ENCODE results near the gene URI1. TPM values are rescaled to one million over a fixed set of nuclear protein-coding genes. Genes with fewer than 3 reads are reported as not detected.
"Not testable (repeated sequence)": the region's sequence is repeated elsewhere in the genome, so short reads cannot be mapped to it uniquely, and the experiment has no call there.

The URI1 gene
- polyA plus RNA-seq, 2 donors, result 12.7 to 25.8 TPM

GRCh38 chr19:29965492-29965891 is 23.5 kb downstream of the URI1 start:
- no peak overlapping the region for H3K27ac ChIP-seq (ENCODE audit: low read depth in 2 of 2, low read length in 1 of 2)
- H3K36me3 ChIP-seq (ENCODE audit: control insufficient read depth in 2 of 2, insufficient read depth in 2 of 2, low read length in 1 of 2), result no peaks in the 10 kb centered on the region
- no peaks in the 10 kb centered on the region for H3K27me3 ChIP-seq (ENCODE audit: control insufficient read depth in 1 of 2, insufficient read depth in 2 of 2, low read length in 2 of 2)
- peaks cover 0 to 2% of the 10 kb centered on the region in 2 donors for H3K4me1 ChIP-seq (ENCODE audit: control insufficient read depth in 2 of 2, insufficient read depth in 2 of 2, low read length in 1 of 2)
- no peak overlapping the region for H3K4me3 ChIP-seq (ENCODE audit: low read depth in 1 of 2, low read length in 2 of 2)
- 41 to 52% methylated on average over 4 of the region's 4 CpGs for WGBS, 2 donors
- H3K9me3 ChIP-seq (ENCODE audit: control insufficient read depth in 2 of 2, insufficient read depth in 1 of 2, low read depth in 1 of 2, low read length in 1 of 2), result no peaks in the 10 kb centered on the region

- H3K27me3 ChIP-seq (ENCODE audit: control insufficient read depth in 1 of 2, insufficient read depth in 2 of 2, low read length in 2 of 2); H3K27ac ChIP-seq (ENCODE audit: low read depth in 2 of 2, low read length in 1 of 2); H3K4me3 ChIP-seq (ENCODE audit: low read depth in 1 of 2, low read length in 2 of 2); H3K4me1 ChIP-seq (ENCODE audit: control insufficient read depth in 2 of 2, insufficient read depth in 2 of 2, low read length in 1 of 2); H3K36me3 ChIP-seq (ENCODE audit: control insufficient read depth in 2 of 2, insufficient read depth in 2 of 2, low read length in 1 of 2); H3K9me3 ChIP-seq (ENCODE audit: control insufficient read depth in 2 of 2, insufficient read depth in 1 of 2, low read depth in 1 of 2, low read length in 1 of 2): not testable (repeated sequence)
- 83% methylated on average over 3 of the region's 3 CpGs for WGBS, 2 donors
Observed at GRCh38 chr19:29966142-29966541, 24.1 kb downstream of the URI1 start.

- Histone ChIP-seq H3K36me3 (ENCODE audit: control insufficient read depth in 2 of 2, insufficient read depth in 2 of 2, low read length in 1 of 2) (no peaks in the 10 kb centered on the region), H3K9me3 (ENCODE audit: control insufficient read depth in 2 of 2, insufficient read depth in 1 of 2, low read depth in 1 of 2, low read length in 1 of 2) (no peaks in the 10 kb centered on the region), H3K27me3 (ENCODE audit: control insufficient read depth in 1 of 2, insufficient read depth in 2 of 2, low read length in 2 of 2) (no peaks in the 10 kb centered on the region), H3K4me1 (ENCODE audit: control insufficient read depth in 2 of 2, insufficient read depth in 2 of 2, low read length in 1 of 2) (peaks cover 0 to 2% of the 10 kb centered on the region in 2 donors), H3K27ac (ENCODE audit: low read depth in 2 of 2, low read length in 1 of 2) (no peak overlapping the region), H3K4me3 (ENCODE audit: low read depth in 1 of 2, low read length in 2 of 2) (no peak overlapping the region)
Observed at GRCh38 chr19:29966588-29967249, 24.7 kb downstream of the URI1 start.

GRCh38 chr19:29967623-29968022 is 25.6 kb downstream of the URI1 start:
- Histone ChIP-seq H3K9me3 (ENCODE audit: control insufficient read depth in 2 of 2, insufficient read depth in 1 of 2, low read depth in 1 of 2, low read length in 1 of 2) (no peaks in the 10 kb centered on the region), H3K27me3 (ENCODE audit: control insufficient read depth in 1 of 2, insufficient read depth in 2 of 2, low read length in 2 of 2) (no peaks in the 10 kb centered on the region), H3K4me1 (ENCODE audit: control insufficient read depth in 2 of 2, insufficient read depth in 2 of 2, low read length in 1 of 2) (peaks cover 0 to 2% of the 10 kb centered on the region in 2 donors), H3K36me3 (ENCODE audit: control insufficient read depth in 2 of 2, insufficient read depth in 2 of 2, low read length in 1 of 2) (no peaks in the 10 kb centered on the region), H3K27ac (ENCODE audit: low read depth in 2 of 2, low read length in 1 of 2) (no peak overlapping the region), H3K4me3 (ENCODE audit: low read depth in 1 of 2, low read length in 2 of 2) (no peak overlapping the region)
- WGBS, 2 donors, result 34 to 40% methylated on average over 3 of the region's 3 CpGs

- 62 to 77% methylated on average over 3 of the region's 3 CpGs for WGBS, 2 donors
- Histone ChIP-seq H3K9me3 (ENCODE audit: control insufficient read depth in 2 of 2, insufficient read depth in 1 of 2, low read depth in 1 of 2, low read length in 1 of 2) (no peaks in the 10 kb centered on the region), H3K27ac (ENCODE audit: low read depth in 2 of 2, low read length in 1 of 2) (no peak overlapping the region), H3K36me3 (ENCODE audit: control insufficient read depth in 2 of 2, insufficient read depth in 2 of 2, low read length in 1 of 2) (no peaks in the 10 kb centered on the region), H3K4me3 (ENCODE audit: low read depth in 1 of 2, low read length in 2 of 2) (no peak overlapping the region), H3K27me3 (ENCODE audit: control insufficient read depth in 1 of 2, insufficient read depth in 2 of 2, low read length in 2 of 2) (no peaks in the 10 kb centered on the region), H3K4me1 (ENCODE audit: control insufficient read depth in 2 of 2, insufficient read depth in 2 of 2, low read length in 1 of 2) (no peaks in the 10 kb centered on the region)
Observed at GRCh38 chr19:29969891-29970290, 27.9 kb downstream of the URI1 start.

- WGBS, 2 donors, result 68 to 79% methylated on average over 2 of the region's 2 CpGs
- no peaks in the 10 kb centered on the region for H3K36me3 ChIP-seq (ENCODE audit: control insufficient read depth in 2 of 2, insufficient read depth in 2 of 2, low read length in 1 of 2)
- no peaks in the 10 kb centered on the region for H3K9me3 ChIP-seq (ENCODE audit: control insufficient read depth in 2 of 2, insufficient read depth in 1 of 2, low read depth in 1 of 2, low read length in 1 of 2)
- H3K27me3 ChIP-seq (ENCODE audit: control insufficient read depth in 1 of 2, insufficient read depth in 2 of 2, low read length in 2 of 2), result no peaks in the 10 kb centered on the region
- H3K4me3 ChIP-seq (ENCODE audit: low read depth in 1 of 2, low read length in 2 of 2), result no peak overlapping the region
- no peaks in the 10 kb centered on the region for H3K4me1 ChIP-seq (ENCODE audit: control insufficient read depth in 2 of 2, insufficient read depth in 2 of 2, low read length in 1 of 2)
- H3K27ac ChIP-seq (ENCODE audit: low read depth in 2 of 2, low read length in 1 of 2), result no peak overlapping the region
Observed at GRCh38 chr19:29971002-29971401, 29.0 kb downstream of the URI1 start.

GRCh38 chr19:29971648-29972047 is 29.6 kb downstream of the URI1 start:
- H3K9me3 ChIP-seq (ENCODE audit: control insufficient read depth in 2 of 2, insufficient read depth in 1 of 2, low read depth in 1 of 2, low read length in 1 of 2), result no peaks in the 10 kb centered on the region
- no peaks in the 10 kb centered on the region for H3K4me1 ChIP-seq (ENCODE audit: control insufficient read depth in 2 of 2, insufficient read depth in 2 of 2, low read length in 1 of 2)
- H3K27ac ChIP-seq (ENCODE audit: low read depth in 2 of 2, low read length in 1 of 2), result no peak overlapping the region
- H3K36me3 ChIP-seq (ENCODE audit: control insufficient read depth in 2 of 2, insufficient read depth in 2 of 2, low read length in 1 of 2), result no peaks in the 10 kb centered on the region
- no peaks in the 10 kb centered on the region for H3K27me3 ChIP-seq (ENCODE audit: control insufficient read depth in 1 of 2, insufficient read depth in 2 of 2, low read length in 2 of 2)
- 91 to 94% methylated on average over 3 of the region's 3 CpGs for WGBS, 2 donors
- no peak overlapping the region for H3K4me3 ChIP-seq (ENCODE audit: low read depth in 1 of 2, low read length in 2 of 2)

- 98 to 99% methylated on average over 2 of the region's 2 CpGs for whole genome bisulfite sequencing, 2 donors
- Histone ChIP-seq H3K4me3 (ENCODE audit: low read depth in 1 of 2, low read length in 2 of 2) (no peak overlapping the region), H3K36me3 (ENCODE audit: control insufficient read depth in 2 of 2, insufficient read depth in 2 of 2, low read length in 1 of 2) (no peaks in the 10 kb centered on the region), H3K9me3 (ENCODE audit: control insufficient read depth in 2 of 2, insufficient read depth in 1 of 2, low read depth in 1 of 2, low read length in 1 of 2) (no peaks in the 10 kb centered on the region), H3K27me3 (ENCODE audit: control insufficient read depth in 1 of 2, insufficient read depth in 2 of 2, low read length in 2 of 2) (no peaks in the 10 kb centered on the region), H3K4me1 (ENCODE audit: control insufficient read depth in 2 of 2, insufficient read depth in 2 of 2, low read length in 1 of 2) (no peaks in the 10 kb centered on the region), H3K27ac (ENCODE audit: low read depth in 2 of 2, low read length in 1 of 2) (no peak overlapping the region)
Observed at GRCh38 chr19:29974701-29975100, 32.7 kb downstream of the URI1 start.

- H3K27ac ChIP-seq (ENCODE audit: low read depth in 2 of 2, low read length in 1 of 2), result no peak overlapping the region
- no peaks in the 10 kb centered on the region for H3K36me3 ChIP-seq (ENCODE audit: control insufficient read depth in 2 of 2, insufficient read depth in 2 of 2, low read length in 1 of 2)
- no peaks in the 10 kb centered on the region for H3K9me3 ChIP-seq (ENCODE audit: control insufficient read depth in 2 of 2, insufficient read depth in 1 of 2, low read depth in 1 of 2, low read length in 1 of 2)
- no peak overlapping the region for H3K4me3 ChIP-seq (ENCODE audit: low read depth in 1 of 2, low read length in 2 of 2)
- no peaks in the 10 kb centered on the region for H3K4me1 ChIP-seq (ENCODE audit: control insufficient read depth in 2 of 2, insufficient read depth in 2 of 2, low read length in 1 of 2)
- 95 to 96% methylated on average over 6 of the region's 6 CpGs for WGBS, 2 donors
- H3K27me3 ChIP-seq (ENCODE audit: control insufficient read depth in 1 of 2, insufficient read depth in 2 of 2, low read length in 2 of 2), result no peaks in the 10 kb centered on the region
Observed at GRCh38 chr19:29976151-29976943, 34.3 kb downstream of the URI1 start.

GRCh38 chr19:29978080-29978479 is 36.0 kb downstream of the URI1 start:
- Histone ChIP-seq H3K27me3 (ENCODE audit: control insufficient read depth in 1 of 2, insufficient read depth in 2 of 2, low read length in 2 of 2) (no peaks in the 10 kb centered on the region), H3K27ac (ENCODE audit: low read depth in 2 of 2, low read length in 1 of 2) (no peak overlapping the region), H3K36me3 (ENCODE audit: control insufficient read depth in 2 of 2, insufficient read depth in 2 of 2, low read length in 1 of 2) (no peaks in the 10 kb centered on the region), H3K9me3 (ENCODE audit: control insufficient read depth in 2 of 2, insufficient read depth in 1 of 2, low read depth in 1 of 2, low read length in 1 of 2) (no peaks in the 10 kb centered on the region), H3K4me3 (ENCODE audit: low read depth in 1 of 2, low read length in 2 of 2) (no peak overlapping the region), H3K4me1 (ENCODE audit: control insufficient read depth in 2 of 2, insufficient read depth in 2 of 2, low read length in 1 of 2) (no peaks in the 10 kb centered on the region)
- WGBS, 2 donors, result 42 to 44% methylated on average over 3 of the region's 3 CpGs
